ENCODE measurements around the gene MRPL17.
"Not testable (repeated sequence)": the region's sequence is repeated elsewhere in the genome, so short reads cannot be mapped to it uniquely, and the experiment has no call there.

- not testable (repeated sequence) for TF ChIP-seq POLR2A (IDR thresholded peaks at IDR 0.05; ENCODE audit: low read length); GATA1 (IDR thresholded peaks at IDR 0.05; ENCODE audit: low read depth, low read length)
These were observed 928 bp upstream of the MRPL17 start for GRCh38 chr11:6684068-6684467.
